HG03442 (cell line): ENCODE results near the gene IGF2BP3.
A peak's percentile ranks its signal among the peaks of the same experiment; 100 is the strongest.
"Not testable (repeated sequence)": the region's sequence is repeated elsewhere in the genome, so short reads cannot be mapped to it uniquely, and the experiment has no call there.

Experiments used
- ATAC-seq: cut with Tn5 transposase; IDR thresholded peaks from one replicate; pipeline ENCODE4 v1.9.1; 2021; ENCODE audit warnings: mild to moderate bottlenecking, moderate library complexity; ENCODE audit not compliant: unreplicated experiment

The IGF2BP3 gene

GRCh38 chr7:23426876-23427275 lies 43.4 kb downstream of the IGF2BP3 start:
- no peak for ATAC-seq

- ATAC-seq: no peak
Measured at GRCh38 chr7:23422909-23423308, 47.4 kb downstream of the IGF2BP3 start.

- ATAC-seq: no peak
Measured at GRCh38 chr7:23422384-23422783, 47.9 kb downstream of the IGF2BP3 start.

- no peak for ATAC-seq
Measured at GRCh38 chr7:23419845-23420244, 50.4 kb downstream of the IGF2BP3 start.

- no peak for ATAC-seq
Measured at GRCh38 chr7:23419160-23419559, 51.1 kb downstream of the IGF2BP3 start.

GRCh38 chr7:23418046-23418445 lies 52.2 kb downstream of the IGF2BP3 start:
- no peak for ATAC-seq

- ATAC-seq: no peak
Measured at GRCh38 chr7:23415198-23415597, 55.1 kb downstream of the IGF2BP3 start.

- ATAC-seq: peak; percentile 92
Measured at GRCh38 chr7:23410446-23411183, 59.7 kb downstream of the IGF2BP3 start.

- not testable (repeated sequence) for ATAC-seq
Measured at GRCh38 chr7:23406564-23406963, 63.7 kb downstream of the IGF2BP3 start.

- ATAC-seq: no peak
Measured at GRCh38 chr7:23405240-23405618, 65.1 kb downstream of the IGF2BP3 start.

- ATAC-seq: no peak
Measured at GRCh38 chr7:23404546-23405239, 65.6 kb downstream of the IGF2BP3 start.

GRCh38 chr7:23403970-23404369 lies 66.3 kb downstream of the IGF2BP3 start:
- no peak for ATAC-seq

- ATAC-seq: not testable (repeated sequence)
Measured at GRCh38 chr7:23398090-23398489, 72.2 kb downstream of the IGF2BP3 start.

GRCh38 chr7:23397241-23397640 lies 73.0 kb downstream of the IGF2BP3 start:
- ATAC-seq: no peak

GRCh38 chr7:23396222-23397015 lies 73.9 kb downstream of the IGF2BP3 start:
- ATAC-seq: no peak

- ATAC-seq: no peak
Measured at GRCh38 chr7:23394488-23395171, 75.7 kb downstream of the IGF2BP3 start.

GRCh38 chr7:23393636-23394035 lies 76.7 kb downstream of the IGF2BP3 start:
- ATAC-seq: no peak

- no peak for ATAC-seq
Measured at GRCh38 chr7:23389701-23390100, 80.6 kb downstream of the IGF2BP3 start.

- ATAC-seq: no peak
Measured at GRCh38 chr7:23387583-23387982, 82.7 kb downstream of the IGF2BP3 start.

GRCh38 chr7:23385140-23385539 lies 85.2 kb downstream of the IGF2BP3 start:
- peak; percentile 72 for ATAC-seq

- no peak for ATAC-seq
Measured at GRCh38 chr7:23383225-23383624, 87.1 kb downstream of the IGF2BP3 start.
